ENCODE data around the gene RMND5B.

Gene RMND5B

GRCh38 chr5:178198706-178199105 is 67.9 kb downstream of the RMND5B start:
- in situ Hi-C loops (cut with HindIII; ENCODE audit: low sequenced_read_pairs), result no loop called here
- no peak for DNase-seq (ENCODE audit: low read depth)
- TF ChIP-seq CTCF (IDR thresholded peaks at IDR 0.05; ENCODE audit: low read depth, low read length, missing control alignments), result no peak
- no peak overlapping the region for H3K4me3 ChIP-seq (ENCODE audit: low read depth, low read length)

- DNase-seq (ENCODE audit: low read depth), result no peak
- H3K4me3 ChIP-seq (ENCODE audit: low read depth, low read length), result no peak overlapping the region
- in situ Hi-C loops (cut with HindIII; ENCODE audit: low sequenced_read_pairs), result no loop called here
- TF ChIP-seq CTCF (IDR thresholded peaks at IDR 0.05; ENCODE audit: low read depth, low read length, missing control alignments), result no peak
Observed at GRCh38 chr5:178199581-178200434, 69.0 kb downstream of the RMND5B start.

All from astrocyte of the cerebellum (primary cell).